Thoracic aorta (tissue), 2 donors: ENCODE data around the gene NANOS3. TPM values are rescaled to one million over a fixed set of nuclear protein-coding genes. Genes with fewer than 3 reads are reported as not detected.

Experiments used
- ATAC-seq: fragments of 150-250 bp; one replicate; pipeline ENCODE4 v1.8.0; 2017; ENCODE audit warnings: low read depth; ENCODE audit not compliant: insufficient number of reproducible peaks, low FRiP score
- DNase-seq: peaks from one replicate; pipeline ENCODE4 v3.0.0-alpha.2; 2020; ENCODE audit warnings: low spot score
- H3K27ac ChIP-seq, 2 donors: fragments of 200-600 bp; sonication (generic); 1 replicate in 1 of 2; 2 replicates in 1 of 2; pipeline ENCODE4 v1.5.1; 2016; ENCODE audit warnings: mild to moderate bottlenecking in 2 of 2, moderate library complexity in 2 of 2
- H3K27me3 ChIP-seq: fragments of 200-600 bp; sonication (generic); replicated peaks from 2 replicates; pipeline ENCODE4 v1.6.0; 2016; ENCODE audit warnings: mild to moderate bottlenecking; ENCODE audit not compliant: insufficient read depth
- H3K36me3 ChIP-seq: fragments of 200-600 bp; sonication (generic); one replicate; pipeline ENCODE4 v1.5.1; 2016
- H3K4me1 ChIP-seq, 2 donors: fragments of 200-600 bp; sonication (generic); 1 replicate in 1 of 2; 2 replicates in 1 of 2; pipeline versions ENCODE4 v1.5.1 to v1.6.0; 2016; ENCODE audit warnings: low read depth in 2 of 2, mild to moderate bottlenecking in 1 of 2; ENCODE audit not compliant: control insufficient read depth in 1 of 2
- H3K4me3 ChIP-seq: fragments of 200-600 bp; sonication (generic); 2 replicates; pipeline ENCODE4 v1.5.1; 2016; ENCODE audit warnings: mild to moderate bottlenecking
- H3K9me3 ChIP-seq: fragments of 200-600 bp; sonication (generic); 2 replicates; pipeline ENCODE4 v1.5.1; 2016
- CTCF ChIP-seq: fragments of 200-600 bp; sonication (generic); IDR thresholded peaks from one replicate; pipeline ENCODE4 v1.5.1; 2019; ENCODE audit warnings: antibody characterized with exemption
- total RNA-seq, 2 donors: library from RNA; depleted of rRNA; stranded (reverse); fragments of >200 nt; gene quantifications; one replicate each; pipeline versions ENCODE4 v1.1.0 to v1.2.3, GENCODE V29; 2016

Gene NANOS3
- total RNA-seq, 2 donors from 2014 or later, result not detected

DNA sequence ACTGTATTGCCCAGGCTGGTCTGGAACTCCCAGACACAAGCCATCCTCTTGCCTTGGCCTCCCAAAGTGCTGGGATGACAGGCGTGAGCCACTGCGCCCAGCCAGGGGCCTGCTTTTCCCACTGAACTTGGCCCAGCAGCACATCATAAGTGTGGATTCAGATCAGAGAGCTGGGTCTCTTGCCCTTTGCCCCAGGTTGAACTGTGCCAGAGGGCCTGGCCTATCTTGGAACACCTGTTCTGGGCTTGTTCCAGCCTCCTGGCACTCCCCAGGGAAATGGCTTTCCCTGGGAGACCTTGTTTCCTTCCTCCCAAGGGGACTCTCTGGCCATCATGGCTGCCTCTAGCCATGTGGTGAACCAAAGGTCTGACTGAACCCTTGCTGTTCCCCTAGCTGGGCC lies 32.5 kb downstream of the NANOS3 start:
- Histone ChIP-seq H3K27me3 (no peaks in the 10 kb centered on the region), H3K36me3 (peaks cover 30% of the 10 kb centered on the region), H3K4me1 (peaks cover 7 to 16% of the 10 kb centered on the region in 2 donors), H3K4me3 (no peak overlapping the region), H3K27ac (no peak overlapping the region), H3K9me3 (no peaks in the 10 kb centered on the region)
- TF ChIP-seq CTCF, result no peak
- ATAC-seq (no peak), DNase-seq (no peak)

DNA sequence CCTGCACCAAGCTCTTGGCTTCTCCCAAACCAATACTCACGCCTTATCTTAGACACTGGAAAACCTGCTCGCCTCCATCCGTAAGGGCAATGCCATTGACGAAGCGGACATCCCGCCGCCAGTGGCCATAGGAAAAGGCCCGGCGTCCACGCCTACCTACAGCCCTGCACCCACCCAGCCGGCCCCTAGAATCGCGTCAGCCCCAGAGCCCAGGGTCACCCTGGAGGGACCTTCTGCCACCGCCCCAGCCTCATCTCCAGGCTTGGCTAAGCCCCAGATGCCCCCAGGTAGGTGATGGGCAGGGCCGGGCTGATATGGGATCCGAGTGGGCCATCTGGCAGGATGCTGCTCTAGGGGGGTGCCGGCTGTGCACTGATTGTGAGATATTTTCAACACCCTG lies 36.4 kb downstream of the NANOS3 start:
- Histone ChIP-seq H3K27ac (no peak overlapping the region), H3K4me1 (no peaks in the 10 kb centered on the region), H3K27me3 (no peaks in the 10 kb centered on the region), H3K36me3 (peaks cover 49% of the 10 kb centered on the region), H3K9me3 (no peaks in the 10 kb centered on the region), H3K4me3 (no peak overlapping the region)
- no peak for ATAC-seq
- DNase-seq, result no peak
- TF ChIP-seq CTCF, result no peak

- Histone ChIP-seq H3K9me3 (no peaks in the 10 kb centered on the region), H3K36me3 (peaks cover 54% of the 10 kb centered on the region), H3K4me1 (no peaks in the 10 kb centered on the region), H3K27me3 (no peaks in the 10 kb centered on the region), H3K4me3 (no peak overlapping the region), H3K27ac (no peak overlapping the region)
- ATAC-seq, result no peak
- TF ChIP-seq CTCF, result no peak
- DNase-seq, result no peak
These were observed 37.8 kb downstream of the NANOS3 start for GRCh38 chr19:13914777-13915176.

- Histone ChIP-seq H3K27ac (no peak overlapping the region), H3K36me3 (peaks cover 55% of the 10 kb centered on the region), H3K9me3 (no peaks in the 10 kb centered on the region), H3K4me1 (no peaks in the 10 kb centered on the region), H3K4me3 (no peak overlapping the region), H3K27me3 (no peaks in the 10 kb centered on the region)
- ATAC-seq (no peak), DNase-seq (no peak)
- no peak for TF ChIP-seq CTCF
These were observed 41.0 kb downstream of the NANOS3 start for GRCh38 chr19:13917888-13918406.

- no peak overlapping the region for H3K4me3 ChIP-seq
- peaks cover 54% of the 10 kb centered on the region for H3K36me3 ChIP-seq
- no peaks in the 10 kb centered on the region for H3K27me3 ChIP-seq
- H3K4me1 ChIP-seq, result no peaks in the 10 kb centered on the region
- DNase-seq (no peak), ATAC-seq (no peak)
- H3K9me3 ChIP-seq, result no peaks in the 10 kb centered on the region
- H3K27ac ChIP-seq, result no peak overlapping the region
- TF ChIP-seq CTCF, result no peak
These were observed 41.9 kb downstream of the NANOS3 start for GRCh38 chr19:13918726-13919411.
